HG03139 (cell line): ENCODE data around the gene RPIA.

ENCODE experiments used
- ATAC-seq: cut with Tn5 transposase; IDR thresholded peaks from one replicate; pipeline ENCODE4 v1.9.1; 2021; ENCODE audit not compliant: unreplicated experiment

Gene RPIA

DNA sequence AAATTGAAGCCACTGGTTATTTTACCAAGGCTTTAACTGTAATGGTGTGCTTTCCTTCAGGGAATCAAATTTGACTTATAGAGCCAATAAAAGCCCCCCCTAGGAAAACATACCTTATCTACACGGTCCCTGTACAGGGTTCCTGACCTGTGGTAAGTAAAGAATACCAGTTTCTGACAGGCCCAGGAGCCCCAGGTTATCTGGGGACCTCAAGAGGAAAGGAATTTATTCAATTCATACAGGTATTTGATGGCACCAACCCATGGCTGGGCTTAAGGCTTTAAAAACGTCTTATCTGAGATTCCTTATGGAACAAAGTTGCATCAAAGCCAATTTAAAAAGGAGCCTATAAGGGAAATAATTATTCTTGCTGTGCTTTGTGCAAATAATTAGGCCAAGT, 7.0 kb upstream of the RPIA start:
- no peak for ATAC-seq

DNA sequence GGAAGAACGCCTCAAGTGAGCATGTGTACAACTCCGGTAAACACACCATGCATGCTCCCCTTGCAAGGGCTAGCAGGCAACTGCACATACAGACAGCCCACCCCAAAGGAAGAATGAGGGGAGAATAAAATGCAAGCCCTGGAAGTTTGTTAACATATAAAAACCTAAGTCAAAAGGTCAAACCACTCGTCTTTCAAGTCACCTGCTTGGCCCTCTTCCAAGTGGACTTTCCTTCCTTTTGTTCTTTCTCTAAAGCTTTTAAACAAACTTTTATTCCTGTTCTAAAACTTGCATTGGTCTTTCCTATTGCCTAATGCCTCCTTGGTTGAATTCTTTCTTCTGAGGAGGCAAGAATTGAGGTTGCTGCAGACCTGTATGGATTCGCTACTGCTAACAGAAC, 5.2 kb upstream of the RPIA start:
- ATAC-seq = no peak

DNA sequence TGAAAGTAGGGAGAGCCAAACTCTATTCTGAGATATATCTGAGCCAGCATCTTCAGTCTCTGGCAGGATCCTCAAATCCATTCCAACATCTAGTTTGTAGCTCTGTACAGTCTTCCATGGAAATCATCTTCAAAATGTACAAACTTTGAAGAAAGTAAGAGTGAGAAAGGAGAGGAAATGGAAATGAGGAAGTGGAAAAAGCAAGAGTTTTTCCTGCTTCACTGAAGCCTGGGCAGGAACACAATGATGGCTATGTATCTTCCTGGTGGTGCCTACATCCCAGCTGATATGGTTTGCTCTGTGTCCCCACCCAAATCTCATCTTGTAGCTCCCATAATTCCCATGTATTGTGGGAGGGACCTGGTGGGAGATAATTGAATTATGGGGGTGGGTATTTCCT, 4.1 kb upstream of the RPIA start:
- ATAC-seq = no peak

DNA sequence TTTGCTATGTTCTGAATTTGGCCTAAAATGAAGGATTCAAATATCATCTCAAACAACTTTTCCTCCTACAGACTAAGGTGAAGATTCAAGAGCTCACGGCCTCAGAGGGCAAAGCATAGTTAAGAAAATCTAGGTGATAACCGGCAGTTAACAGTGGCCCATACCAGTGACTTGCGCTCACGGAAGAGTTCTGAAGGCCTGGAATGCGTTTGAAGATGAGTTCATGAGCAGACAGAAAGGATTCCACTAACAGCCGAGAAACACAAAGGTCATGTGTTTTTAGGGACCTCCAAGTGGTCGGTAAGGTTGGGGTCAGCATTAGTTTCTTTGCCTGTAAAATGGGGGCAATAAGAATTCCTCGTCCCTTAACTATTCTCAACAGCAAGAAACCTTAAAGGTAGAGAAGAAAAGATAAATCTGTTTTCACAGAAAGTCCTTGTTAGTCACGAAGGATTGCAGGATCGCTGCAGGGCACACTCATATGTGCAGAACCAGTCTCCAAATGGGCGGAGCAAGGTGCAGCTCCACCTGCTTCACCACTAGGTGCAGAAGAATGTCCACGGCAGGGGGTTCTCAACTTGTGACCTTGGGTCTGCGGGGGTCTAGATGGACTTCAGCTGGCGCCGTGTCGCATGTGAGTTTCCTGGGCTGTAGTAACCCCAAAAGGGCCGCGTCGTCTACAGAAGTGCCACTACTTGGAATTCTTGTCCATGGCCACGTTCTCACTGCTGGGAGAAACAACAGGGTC, 708 bp upstream of the RPIA start:
- ATAC-seq = peak; percentile 4

DNA sequence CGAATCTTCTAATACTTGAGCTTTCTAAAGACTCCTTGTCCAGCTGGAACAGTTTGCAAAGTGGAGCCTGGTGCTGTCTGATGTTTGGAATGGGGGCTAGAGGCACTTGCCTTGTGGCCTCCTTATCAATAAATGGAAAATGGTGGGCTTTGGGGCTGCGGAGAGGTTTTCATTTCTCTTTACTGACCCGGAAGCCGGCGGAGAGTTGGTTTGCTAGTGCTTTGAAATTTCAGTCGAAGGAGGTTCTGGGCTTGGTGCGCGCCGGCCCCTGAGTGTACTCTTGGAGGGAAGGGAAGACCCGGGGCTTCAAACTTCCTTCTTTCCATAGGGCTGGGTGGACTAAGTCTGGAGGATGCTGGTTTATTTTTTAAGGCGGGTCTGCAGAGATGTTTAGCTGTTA, 714 bp downstream of the RPIA start:
- ATAC-seq = no peak

DNA sequence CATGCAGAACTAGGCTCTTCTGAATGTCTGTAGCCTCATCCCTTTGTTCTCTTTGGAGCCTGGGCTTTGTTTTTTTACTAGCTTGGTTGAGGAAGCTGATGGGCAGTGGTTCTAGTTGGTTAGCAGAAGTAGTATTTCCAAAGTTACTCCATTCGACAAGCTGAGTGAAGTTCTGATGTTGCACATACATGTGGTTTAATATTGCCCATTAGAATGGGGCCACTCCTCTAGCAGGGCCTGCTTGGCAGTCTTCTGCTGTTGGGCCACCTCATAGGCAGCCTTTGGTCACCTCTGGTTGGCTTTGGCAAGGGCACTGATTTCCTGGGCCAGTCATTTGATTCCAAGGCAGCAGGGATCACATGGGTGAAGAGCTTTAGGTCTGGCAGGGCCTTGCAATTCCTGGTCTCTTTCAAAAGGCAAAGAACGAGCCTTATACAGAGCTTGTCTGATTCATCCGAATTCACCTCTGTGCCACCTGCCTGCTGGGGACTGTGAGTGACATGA, 2.5 kb downstream of the RPIA start:
- ATAC-seq = no peak

DNA sequence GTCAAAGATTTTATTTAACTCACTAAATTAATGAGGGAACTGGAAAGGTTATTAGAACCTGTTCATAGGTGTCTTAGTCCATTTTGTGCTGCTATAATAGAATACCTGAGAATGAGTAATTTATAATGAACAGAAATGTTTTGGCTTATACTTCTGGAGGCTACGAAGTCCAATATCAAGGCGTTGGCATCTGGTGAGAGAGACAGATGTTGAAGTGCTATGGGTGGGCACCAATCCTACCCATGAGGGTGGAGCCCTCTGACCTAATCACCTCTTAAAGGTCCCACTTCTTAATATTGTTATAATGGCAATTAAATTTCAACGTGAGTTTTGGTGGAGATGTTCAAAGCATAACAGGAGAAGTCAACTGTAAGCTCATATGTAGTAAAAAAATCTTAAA, 5.1 kb downstream of the RPIA start:
- ATAC-seq = no peak

DNA sequence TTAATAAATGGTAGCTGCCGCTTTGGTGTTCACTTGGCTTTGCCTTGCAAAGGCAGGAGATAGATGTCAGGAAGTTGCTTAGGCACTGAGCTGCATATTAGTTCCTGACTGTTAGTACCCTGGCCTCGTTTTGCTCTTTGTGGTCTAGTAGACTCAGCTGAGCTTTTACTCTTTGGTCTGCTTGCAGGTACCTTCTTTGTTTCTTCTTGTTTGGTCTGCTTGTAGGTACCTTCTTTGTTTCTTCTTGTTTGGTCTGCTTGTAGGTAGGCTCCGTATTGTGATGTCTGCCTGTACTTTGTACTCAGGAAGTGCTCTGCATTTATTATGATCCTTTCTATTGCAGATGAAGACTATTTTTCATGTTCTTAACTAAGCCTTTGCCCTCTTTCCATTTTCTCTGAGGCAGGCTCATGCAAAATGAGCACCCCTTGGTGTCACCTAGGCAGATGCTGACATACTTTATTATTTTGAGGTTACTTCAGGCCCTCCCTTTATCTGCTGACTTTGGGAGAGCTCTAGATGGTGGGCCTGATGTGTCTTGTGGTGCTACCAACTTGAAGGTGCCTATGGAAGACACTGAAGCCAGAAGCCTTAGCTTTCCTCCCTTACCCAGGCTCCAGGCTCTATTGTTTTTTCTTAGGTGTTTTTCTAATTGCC, 6.0 kb downstream of the RPIA start:
- ATAC-seq = no peak

DNA sequence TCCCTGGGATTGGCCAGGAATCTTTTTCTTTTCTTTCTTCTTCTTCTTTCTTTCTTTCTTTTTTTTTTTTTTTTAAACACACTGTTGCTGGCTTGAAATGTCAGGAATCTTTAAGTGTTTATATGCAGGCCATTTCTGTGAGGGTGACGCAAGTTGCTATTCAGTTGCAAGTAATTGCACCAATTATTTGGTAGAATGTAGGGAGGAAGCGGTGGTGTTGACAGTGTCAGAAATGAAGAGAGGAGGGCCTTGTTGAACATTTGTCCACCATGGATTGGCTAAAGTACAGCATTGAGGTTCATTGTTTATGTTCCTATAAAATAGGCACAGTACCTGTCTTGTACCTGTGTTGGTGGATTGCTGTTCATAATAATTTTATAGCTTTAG, 6.5 kb downstream of the RPIA start:
- no peak for ATAC-seq

DNA sequence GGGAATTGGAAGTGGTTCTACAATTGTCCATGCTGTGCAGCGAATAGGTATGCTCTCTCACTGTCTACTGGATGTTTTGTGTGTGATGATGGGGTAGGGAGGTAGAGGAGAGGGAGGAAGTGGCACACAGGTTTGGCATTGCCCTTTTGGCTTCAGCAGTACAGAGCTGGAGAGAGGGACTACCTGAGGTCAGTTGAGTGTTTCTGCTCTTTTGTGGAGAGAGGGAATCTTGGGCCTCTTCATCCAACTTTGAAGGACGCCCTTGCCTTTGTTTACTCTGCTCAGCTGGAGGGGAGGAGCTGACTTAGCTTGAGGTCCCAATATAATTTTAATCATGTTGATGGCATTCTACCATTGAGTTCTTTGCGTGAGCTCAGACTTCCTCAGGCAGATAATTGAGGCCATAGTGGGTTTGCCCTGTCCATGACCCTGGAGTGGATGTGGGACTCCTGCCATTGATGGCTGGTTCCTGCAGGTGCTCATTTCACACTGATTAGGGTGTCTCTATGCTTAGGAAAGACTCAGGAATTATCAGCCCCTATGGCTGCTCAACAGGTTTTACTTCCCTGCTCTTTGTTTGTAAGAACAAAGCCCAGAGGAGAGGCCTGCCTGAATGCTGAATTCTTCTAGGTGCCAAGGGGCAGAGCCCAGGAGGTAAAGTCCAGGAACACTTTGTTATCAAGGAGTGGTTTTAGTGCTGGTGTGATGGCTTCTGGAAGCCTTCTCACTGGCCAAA, 7.2 kb downstream of the RPIA start:
- no peak for ATAC-seq

DNA sequence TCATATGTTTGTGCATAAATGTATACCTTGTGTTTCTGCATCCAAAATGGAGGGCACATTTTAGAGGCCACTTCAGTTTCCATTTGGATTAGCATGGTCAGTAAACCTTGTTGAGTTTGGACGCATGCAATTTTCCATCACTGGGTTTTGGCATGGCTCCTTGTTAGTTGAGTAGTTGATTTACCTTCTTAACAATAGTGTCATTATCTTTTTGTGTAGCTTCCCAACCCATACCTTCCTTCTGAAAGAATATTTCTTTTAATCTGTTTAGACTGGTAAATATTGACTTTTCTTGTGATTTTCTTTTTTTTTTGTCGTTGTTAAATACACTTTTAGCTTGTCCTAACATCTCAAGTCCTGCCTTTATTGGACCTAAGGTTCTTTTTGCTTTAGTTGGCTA, 15.5 kb downstream of the RPIA start:
- ATAC-seq = no peak

DNA sequence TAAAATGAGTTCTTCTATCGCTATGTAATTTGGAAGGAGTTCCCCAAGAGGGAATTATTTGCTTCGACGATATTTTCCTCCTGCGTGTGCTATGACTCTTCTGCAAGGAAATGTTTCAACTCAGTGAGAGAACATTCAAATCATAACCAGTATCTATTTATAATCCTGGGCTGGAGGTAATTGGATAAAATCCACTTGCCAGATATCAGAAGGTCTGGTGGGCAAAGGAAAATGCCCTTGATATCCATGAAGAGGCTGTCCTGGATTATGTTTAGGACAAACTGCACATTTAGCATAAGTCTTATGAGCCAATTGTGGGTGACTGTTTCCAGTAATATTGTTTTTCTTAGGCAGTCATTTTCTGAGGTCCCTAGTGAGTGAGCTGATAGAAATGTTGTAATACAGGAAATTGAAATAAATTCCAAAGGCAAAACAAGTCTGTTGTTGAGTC, 17.7 kb downstream of the RPIA start:
- ATAC-seq = no peak

DNA sequence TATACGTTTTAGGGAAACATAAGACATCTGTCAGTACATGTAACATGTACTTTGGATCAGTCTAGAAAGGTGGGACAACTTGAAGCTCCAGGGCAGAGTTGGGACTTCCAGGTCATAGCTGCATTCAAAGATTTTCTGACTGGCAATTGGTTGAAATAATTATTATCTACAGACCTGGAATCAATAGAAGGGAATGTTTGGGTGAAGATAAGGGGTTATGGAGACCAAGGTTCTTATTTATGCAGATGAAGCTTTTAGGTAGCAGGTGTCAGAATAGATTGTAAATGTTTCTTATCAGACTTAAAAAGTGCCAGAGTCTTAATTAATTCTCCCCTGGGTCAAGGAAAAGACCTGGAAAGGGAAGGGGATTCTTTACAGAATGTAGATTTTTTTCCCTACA, 19.8 kb downstream of the RPIA start:
- ATAC-seq = no peak

DNA sequence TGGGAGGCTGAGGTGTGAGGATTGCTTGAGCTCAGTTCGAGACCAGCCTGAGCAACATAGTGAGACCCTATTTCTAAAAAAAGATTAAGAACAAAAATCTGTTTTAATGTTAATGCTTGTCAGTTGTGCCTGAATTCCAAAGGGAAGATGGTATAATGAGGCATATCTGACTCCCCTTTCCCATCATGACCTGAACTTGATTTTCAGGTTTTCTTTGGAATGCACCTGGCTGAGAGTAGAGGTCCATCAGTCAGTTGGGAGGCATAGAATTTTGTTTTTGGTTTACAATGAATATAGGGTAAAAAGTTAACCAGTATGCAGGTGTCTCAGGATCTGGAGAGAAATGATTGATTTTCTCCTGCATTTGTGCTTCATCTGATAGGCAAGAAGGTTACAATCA, 20.4 kb downstream of the RPIA start:
- no peak for ATAC-seq

DNA sequence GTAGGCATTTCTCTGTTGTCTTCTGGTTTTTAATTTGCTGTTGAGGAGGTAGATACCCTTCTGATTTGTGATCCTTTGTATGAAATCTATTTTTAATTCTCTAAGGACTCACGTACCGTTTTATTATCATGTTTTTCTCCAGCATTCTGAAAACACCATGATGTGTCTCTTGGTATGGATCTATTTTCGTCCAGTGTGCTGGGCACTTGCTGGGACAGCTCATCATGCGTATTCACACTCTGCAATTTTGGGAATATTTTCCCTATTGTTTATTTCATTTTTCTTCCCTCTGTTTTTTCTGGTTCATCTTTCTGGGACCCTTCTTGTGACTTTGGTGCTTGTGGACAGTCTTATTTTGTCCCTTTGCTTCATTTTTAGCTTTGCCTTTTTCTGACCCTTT, 21.9 kb downstream of the RPIA start:
- ATAC-seq = no peak

DNA sequence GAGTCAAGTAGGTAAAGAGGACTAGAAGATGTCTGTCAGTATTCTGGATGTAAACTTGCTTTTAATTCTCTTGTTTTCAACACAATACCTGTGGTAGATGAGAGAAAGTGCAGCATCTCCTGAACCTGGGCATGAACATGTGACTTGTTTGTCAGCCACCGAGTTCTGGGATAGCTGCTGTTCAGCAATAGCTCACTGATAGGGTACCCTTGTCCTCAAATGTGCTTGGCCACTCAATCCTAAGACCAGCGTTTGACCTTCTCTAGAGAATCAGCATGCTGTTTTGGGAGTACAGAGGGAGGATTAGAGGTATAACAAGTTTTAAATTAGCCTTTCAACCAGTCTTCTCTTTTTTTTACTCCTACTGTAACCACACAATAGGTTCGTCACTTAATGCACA, 23.2 kb downstream of the RPIA start:
- no peak for ATAC-seq

DNA sequence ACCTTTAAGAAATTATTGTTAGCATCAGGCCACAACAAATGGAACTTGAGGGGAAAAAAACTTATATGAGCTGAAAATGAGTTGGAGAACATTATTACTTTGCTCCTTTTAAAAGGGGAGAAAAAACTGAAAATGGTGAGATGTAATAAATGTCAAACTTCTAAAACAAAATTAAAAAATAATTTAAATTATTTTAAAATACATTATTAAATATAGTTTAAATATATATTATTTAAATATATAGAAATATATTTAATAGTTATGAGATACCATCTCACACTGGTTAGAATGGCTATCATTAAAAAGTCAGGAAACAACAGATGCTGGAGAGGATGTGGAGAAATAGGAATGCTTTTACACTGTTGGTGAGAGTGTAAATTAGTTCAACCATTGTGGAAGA, 28.9 kb downstream of the RPIA start:
- no peak for ATAC-seq

DNA sequence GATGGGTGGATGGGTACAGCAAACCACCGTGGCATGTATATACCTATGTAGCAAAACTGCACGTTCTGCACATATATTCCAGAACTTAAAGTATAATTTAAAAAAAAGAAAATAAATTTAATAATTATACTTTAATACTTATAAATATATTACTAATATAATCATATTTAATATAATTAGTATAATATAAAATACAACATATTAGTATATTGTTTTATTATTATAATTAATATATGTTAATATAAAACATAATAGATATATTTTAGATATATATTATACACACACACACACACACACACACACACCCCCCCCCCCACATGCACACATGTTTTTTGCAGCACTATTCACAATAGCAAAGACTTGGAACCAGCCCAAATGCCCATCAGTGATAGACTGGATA, 29.8 kb downstream of the RPIA start:
- ATAC-seq = no peak

DNA sequence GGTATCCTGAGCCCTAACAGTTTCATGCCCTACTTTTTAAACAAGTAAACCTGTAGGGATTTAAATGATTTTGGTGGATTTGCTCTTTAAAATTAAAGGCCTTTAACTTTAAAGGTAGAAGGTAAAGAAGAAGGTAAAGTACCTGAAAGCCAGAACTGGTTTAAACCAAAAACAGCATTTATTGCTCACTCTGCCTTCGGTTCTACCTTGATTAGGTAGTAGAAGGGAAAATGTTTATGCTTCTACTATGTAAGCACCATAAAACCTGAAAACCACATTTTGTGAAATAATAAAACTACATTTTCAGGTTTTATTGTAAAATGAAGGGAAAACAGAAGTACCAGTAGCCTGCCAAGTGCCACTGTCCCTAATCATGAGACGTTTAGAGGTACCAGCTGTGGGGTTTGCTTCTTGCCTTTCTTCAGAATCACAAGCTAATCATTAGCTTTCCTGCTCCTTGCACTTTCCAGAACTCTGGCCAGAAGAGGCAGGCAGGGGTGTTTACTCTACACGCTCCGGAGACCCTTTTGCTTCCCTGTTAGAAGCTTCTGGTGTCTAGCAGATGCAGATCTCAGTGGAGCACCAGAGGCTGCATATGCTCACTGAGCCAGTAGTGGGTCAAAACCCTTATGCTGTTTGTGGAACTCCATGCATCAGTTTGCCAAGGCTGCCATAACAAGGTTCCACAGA, 33.3 kb downstream of the RPIA start:
- ATAC-seq = no peak

DNA sequence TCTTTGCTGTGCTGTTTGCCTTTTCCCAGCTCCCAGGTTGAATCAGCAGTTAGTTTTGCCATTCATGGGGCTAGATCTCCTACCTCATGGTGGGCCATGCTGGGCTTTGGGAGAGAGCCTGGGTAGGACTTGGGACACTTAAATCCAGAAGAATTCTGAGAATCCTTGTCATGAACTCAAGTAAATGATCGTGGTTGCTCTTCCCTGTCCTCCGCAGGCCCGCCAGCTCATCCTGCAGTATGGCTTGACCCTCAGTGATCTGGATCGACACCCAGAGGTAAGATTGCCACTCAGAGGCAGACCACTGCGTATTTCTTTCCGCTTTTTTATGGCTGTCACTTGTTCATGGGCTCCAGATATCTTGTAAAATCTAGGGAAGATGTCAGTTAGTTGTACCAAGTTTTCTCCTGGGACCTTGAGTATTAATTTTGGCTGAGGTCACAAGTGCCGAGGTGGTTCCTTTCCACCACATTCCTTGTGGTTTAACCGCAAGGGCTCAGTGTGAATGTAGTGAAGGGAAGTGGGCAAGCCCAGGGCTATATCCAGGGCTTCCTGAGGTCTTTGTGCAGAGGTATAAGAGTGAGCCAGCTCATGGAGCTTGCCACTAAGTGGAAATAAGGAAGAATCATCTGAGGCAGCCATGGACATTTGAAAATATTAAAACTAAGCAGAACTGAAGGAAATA, 37.7 kb downstream of the RPIA start:
- no peak for ATAC-seq
